Neural cell (in vitro differentiated cells): Measurements from ENCODE around the gene CACNA1C. TPM values are rescaled to one million over a fixed set of nuclear protein-coding genes. Genes with fewer than 3 reads are reported as not detected.

Experiments used
- H2AFZ ChIP-seq: fragments of 200-600, 300-800 bp; sonication (generic), shearing (Covaris generic); 2 replicates; pipeline ENCODE4 v1.6.0; 2014; ENCODE audit warnings: low read depth, mild to moderate bottlenecking, antibody characterized with exemption, low read length, moderate library complexity
- H3F3A ChIP-seq: fragments of 200-600 bp; shearing (Covaris generic); 2 replicates; pipeline ENCODE4 v1.6.1; 2016; ENCODE audit warnings: mild to moderate bottlenecking, moderate library complexity, mixed read lengths, antibody characterized with exemption, low read length; ENCODE audit not compliant: insufficient read depth, poor library complexity, severe bottlenecking
- H3K27ac ChIP-seq: fragments of 200-600, 300-800 bp; sonication (generic), shearing (Covaris generic); 2 replicates; pipeline ENCODE4 v1.5.1; 2014; ENCODE audit warnings: mild to moderate bottlenecking, low read length, moderate library complexity
- H3K27me3 ChIP-seq: fragments of 300-800, 200-600 bp; sonication (generic), shearing (Covaris generic); 2 replicates; pipeline ENCODE4 v1.6.0; 2014; ENCODE audit warnings: mild to moderate bottlenecking, low read depth, low read length, moderate library complexity; ENCODE audit not compliant: insufficient read depth
- H3K36me3 ChIP-seq: fragments of 300-800, 200-600 bp; sonication (generic), shearing (Covaris generic); 2 replicates; pipeline ENCODE4 v1.5.1; 2014; ENCODE audit warnings: mild to moderate bottlenecking, antibody characterized with exemption, low read length, moderate library complexity; ENCODE audit not compliant: insufficient read depth
- H3K4me2 ChIP-seq: fragments of 300-800, 200-600 bp; sonication (generic), shearing (Covaris generic); 2 replicates; pipeline ENCODE4 v1.6.0; 2014; ENCODE audit warnings: mild to moderate bottlenecking, low read length
- H3K4me3 ChIP-seq: fragments of 300-800, 200-600 bp; sonication (generic), shearing (Covaris generic); 2 replicates; pipeline ENCODE4 v1.5.1; 2014; ENCODE audit warnings: mild to moderate bottlenecking, low read length, moderate library complexity
- H3K79me2 ChIP-seq: fragments of 200-600 bp; shearing (Covaris generic); replicated peaks from 2 replicates; pipeline ENCODE4 v1.6.0; 2014; ENCODE audit warnings: mild to moderate bottlenecking, low read length, moderate library complexity; ENCODE audit not compliant: insufficient read depth
- H3K9ac ChIP-seq: fragments of 300-800, 200-600 bp; sonication (generic), shearing (Covaris generic); 2 replicates; pipeline ENCODE4 v1.6.1; 2016; ENCODE audit warnings: mild to moderate bottlenecking, low read length, mixed read lengths
- H3K9me2 ChIP-seq: fragments of 200-600 bp; shearing (Covaris generic); 2 replicates; pipeline ENCODE4 v1.6.1; 2016; ENCODE audit warnings: mild to moderate bottlenecking, low read length, mixed read lengths; ENCODE audit not compliant: insufficient read depth
- H3K9me3 ChIP-seq: fragments of 200-600, 300-800 bp; sonication (generic), shearing (Covaris generic); 2 replicates; pipeline ENCODE4 v1.6.1; 2016; ENCODE audit warnings: mild to moderate bottlenecking, mixed run types, low read length, moderate library complexity, mixed read lengths
- H4K20me1 ChIP-seq: fragments of 200-600 bp; shearing (Covaris generic); 2 replicates; pipeline ENCODE4 v1.6.1; 2016; ENCODE audit warnings: mild to moderate bottlenecking, mixed run types; ENCODE audit not compliant: insufficient read depth
- EP300 ChIP-seq: fragments of 450-650 bp; conservative IDR thresholded peaks from 2 replicates; pipeline ENCODE4 v1.6.1; 2014; ENCODE audit warnings: antibody characterized with exemption, mild to moderate bottlenecking, moderate library complexity; ENCODE audit not compliant: poor library complexity, severe bottlenecking
- EZH2 ChIP-seq: fragments of 200-600, 300-800 bp; shearing (Covaris generic), sonication (generic); IDR thresholded peaks from 2 replicates; pipeline ENCODE4 v1.6.1; 2014; ENCODE audit warnings: antibody characterized with exemption, low read length, borderline replicate concordance, mild to moderate bottlenecking; ENCODE audit not compliant: insufficient read depth, poor library complexity, severe bottlenecking
- MXI1 ChIP-seq: fragments of 450-650 bp; conservative IDR thresholded peaks from 2 replicates; pipeline ENCODE4 v1.6.1; 2014; ENCODE audit warnings: antibody characterized with exemption, mild to moderate bottlenecking; ENCODE audit not compliant: poor library complexity, severe bottlenecking
- POLR2AphosphoS5 ChIP-seq: IDR thresholded peaks from 2 replicates; pipeline ENCODE4 v1.6.1; 2012
- RAD21 ChIP-seq: fragments of 450-650 bp; conservative IDR thresholded peaks from 2 replicates; pipeline ENCODE4 v1.6.1; 2014; ENCODE audit warnings: antibody characterized with exemption, mild to moderate bottlenecking, moderate library complexity
- SMC3 ChIP-seq: fragments of 450-650 bp; conservative IDR thresholded peaks from 2 replicates; pipeline ENCODE4 v1.6.1; 2014; ENCODE audit warnings: antibody characterized with exemption, mild to moderate bottlenecking, moderate library complexity; ENCODE audit not compliant: poor library complexity
- TAF1 ChIP-seq: IDR thresholded peaks from 2 replicates; pipeline ENCODE4 v1.6.1; 2012; ENCODE audit warnings: low read depth
- polyA plus RNA-seq: library from polyadenylated mRNA; depleted of rRNA; stranded (reverse); fragments of >200 nt; gene quantifications from 2 replicates; pipeline ENCODE4 v1.2.3, GENCODE V29; 2014
- TF ChIP-seq, protein P1 (sequence below): fragments of 450-650 bp; IDR thresholded peaks from 2 replicates; pipeline ENCODE4 v1.5.1; 2014; ENCODE audit warnings: antibody characterized with exemption, mild to moderate bottlenecking, moderate library complexity; ENCODE audit not compliant: poor library complexity, severe bottlenecking
- TF ChIP-seq, protein P2 (sequence below): IDR thresholded peaks from 2 replicates; pipeline ENCODE4 v1.6.1; 2012; ENCODE audit warnings: borderline replicate concordance

Gene CACNA1C
- polyA plus RNA-seq, 1 donor from 2014 or later: 9.7 TPM

DNA sequence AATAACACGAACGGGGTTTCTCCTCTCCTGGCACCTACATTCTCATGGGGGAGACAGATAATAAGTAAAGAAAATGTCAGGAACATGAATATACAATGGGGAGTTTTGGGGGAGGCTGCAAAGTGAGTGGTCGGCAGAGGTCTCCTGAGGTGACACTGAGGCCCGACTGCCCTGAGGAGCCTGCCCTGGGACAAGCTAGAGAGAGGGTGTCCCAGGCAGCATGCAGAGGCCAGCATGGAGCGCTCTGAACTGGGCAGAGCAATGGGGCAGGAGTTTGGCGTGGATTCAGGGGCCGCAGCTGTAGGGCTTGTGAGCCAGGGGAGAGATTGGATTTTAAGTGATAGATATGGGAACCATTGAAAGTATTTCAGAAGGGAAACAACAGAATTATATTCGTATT lies 320.5 kb downstream of the CACNA1C start (continued):
- TF ChIP-seq POLR2AphosphoS5 (no peak), RAD21 (no peak), MXI1 (no peak)

DNA sequence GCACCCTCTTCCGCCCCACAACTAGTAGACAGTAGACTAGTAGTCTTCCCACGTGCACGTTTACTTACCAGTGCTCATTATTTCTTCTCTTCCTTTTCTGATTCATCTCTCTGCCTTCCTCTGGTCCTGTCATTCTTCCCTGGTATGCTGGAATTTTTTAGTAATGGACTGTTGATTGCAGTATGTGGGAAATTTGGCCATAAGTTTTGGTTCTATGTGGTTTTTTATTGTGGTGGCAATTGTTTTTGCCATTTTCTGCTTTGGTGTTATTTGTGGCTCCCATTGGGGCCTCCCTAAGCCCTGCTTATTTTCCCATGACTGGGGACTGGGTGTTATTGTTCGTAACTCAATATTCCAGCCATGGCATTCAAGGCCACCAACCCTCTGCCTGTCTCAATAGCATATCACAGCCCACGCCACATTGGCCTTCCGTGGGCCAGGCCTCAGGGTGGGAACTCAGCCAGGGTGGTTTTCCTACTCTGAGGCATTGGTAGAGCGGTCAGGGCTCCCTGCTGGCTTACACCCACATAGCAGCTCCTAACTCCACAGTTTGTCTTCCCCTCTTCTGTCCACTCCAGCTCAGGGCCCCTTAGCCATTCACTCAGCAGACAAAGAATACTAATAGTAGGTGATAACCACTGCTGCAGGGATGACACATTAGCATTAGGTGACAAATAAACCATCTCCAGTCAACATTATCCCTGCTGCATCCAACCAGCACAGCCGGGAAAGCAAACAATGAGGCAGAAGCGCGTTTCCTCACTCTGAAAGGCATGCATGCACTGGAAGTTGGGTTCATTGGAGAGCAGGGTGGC lies 321.5 kb downstream of the CACNA1C start:
- H3K4me3 ChIP-seq: no peak overlapping the region
- no peaks in the 10 kb centered on the region for H3K79me2 ChIP-seq
- no peaks in the 10 kb centered on the region for H3K27me3 ChIP-seq
- H3K4me2 ChIP-seq: no peak overlapping the region
- H3K9me3 ChIP-seq: no peaks in the 10 kb centered on the region
- no peak overlapping the region for H2AFZ ChIP-seq
- no peaks in the 10 kb centered on the region for H4K20me1 ChIP-seq
- no peaks in the 10 kb centered on the region for H3F3A ChIP-seq
- TF ChIP-seq, protein P1, sequence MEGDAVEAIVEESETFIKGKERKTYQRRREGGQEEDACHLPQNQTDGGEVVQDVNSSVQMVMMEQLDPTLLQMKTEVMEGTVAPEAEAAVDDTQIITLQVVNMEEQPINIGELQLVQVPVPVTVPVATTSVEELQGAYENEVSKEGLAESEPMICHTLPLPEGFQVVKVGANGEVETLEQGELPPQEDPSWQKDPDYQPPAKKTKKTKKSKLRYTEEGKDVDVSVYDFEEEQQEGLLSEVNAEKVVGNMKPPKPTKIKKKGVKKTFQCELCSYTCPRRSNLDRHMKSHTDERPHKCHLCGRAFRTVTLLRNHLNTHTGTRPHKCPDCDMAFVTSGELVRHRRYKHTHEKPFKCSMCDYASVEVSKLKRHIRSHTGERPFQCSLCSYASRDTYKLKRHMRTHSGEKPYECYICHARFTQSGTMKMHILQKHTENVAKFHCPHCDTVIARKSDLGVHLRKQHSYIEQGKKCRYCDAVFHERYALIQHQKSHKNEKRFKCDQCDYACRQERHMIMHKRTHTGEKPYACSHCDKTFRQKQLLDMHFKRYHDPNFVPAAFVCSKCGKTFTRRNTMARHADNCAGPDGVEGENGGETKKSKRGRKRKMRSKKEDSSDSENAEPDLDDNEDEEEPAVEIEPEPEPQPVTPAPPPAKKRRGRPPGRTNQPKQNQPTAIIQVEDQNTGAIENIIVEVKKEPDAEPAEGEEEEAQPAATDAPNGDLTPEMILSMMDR: no peak
- no peak for TF ChIP-seq TAF1
- TF ChIP-seq EP300: no peak
- no peak for TF ChIP-seq EZH2
- no peak for TF ChIP-seq POLR2AphosphoS5
- TF ChIP-seq, protein P2, sequence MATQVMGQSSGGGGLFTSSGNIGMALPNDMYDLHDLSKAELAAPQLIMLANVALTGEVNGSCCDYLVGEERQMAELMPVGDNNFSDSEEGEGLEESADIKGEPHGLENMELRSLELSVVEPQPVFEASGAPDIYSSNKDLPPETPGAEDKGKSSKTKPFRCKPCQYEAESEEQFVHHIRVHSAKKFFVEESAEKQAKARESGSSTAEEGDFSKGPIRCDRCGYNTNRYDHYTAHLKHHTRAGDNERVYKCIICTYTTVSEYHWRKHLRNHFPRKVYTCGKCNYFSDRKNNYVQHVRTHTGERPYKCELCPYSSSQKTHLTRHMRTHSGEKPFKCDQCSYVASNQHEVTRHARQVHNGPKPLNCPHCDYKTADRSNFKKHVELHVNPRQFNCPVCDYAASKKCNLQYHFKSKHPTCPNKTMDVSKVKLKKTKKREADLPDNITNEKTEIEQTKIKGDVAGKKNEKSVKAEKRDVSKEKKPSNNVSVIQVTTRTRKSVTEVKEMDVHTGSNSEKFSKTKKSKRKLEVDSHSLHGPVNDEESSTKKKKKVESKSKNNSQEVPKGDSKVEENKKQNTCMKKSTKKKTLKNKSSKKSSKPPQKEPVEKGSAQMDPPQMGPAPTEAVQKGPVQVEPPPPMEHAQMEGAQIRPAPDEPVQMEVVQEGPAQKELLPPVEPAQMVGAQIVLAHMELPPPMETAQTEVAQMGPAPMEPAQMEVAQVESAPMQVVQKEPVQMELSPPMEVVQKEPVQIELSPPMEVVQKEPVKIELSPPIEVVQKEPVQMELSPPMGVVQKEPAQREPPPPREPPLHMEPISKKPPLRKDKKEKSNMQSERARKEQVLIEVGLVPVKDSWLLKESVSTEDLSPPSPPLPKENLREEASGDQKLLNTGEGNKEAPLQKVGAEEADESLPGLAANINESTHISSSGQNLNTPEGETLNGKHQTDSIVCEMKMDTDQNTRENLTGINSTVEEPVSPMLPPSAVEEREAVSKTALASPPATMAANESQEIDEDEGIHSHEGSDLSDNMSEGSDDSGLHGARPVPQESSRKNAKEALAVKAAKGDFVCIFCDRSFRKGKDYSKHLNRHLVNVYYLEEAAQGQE: no peak
- TF ChIP-seq SMC3: no peak
- no peak for TF ChIP-seq MXI1
- no peak for TF ChIP-seq RAD21
- H3K27ac ChIP-seq: no peak overlapping the region
- H3K9me2 ChIP-seq: no peaks in the 10 kb centered on the region
- H3K9ac ChIP-seq: no peak overlapping the region
- no peaks in the 10 kb centered on the region for H3K36me3 ChIP-seq

DNA sequence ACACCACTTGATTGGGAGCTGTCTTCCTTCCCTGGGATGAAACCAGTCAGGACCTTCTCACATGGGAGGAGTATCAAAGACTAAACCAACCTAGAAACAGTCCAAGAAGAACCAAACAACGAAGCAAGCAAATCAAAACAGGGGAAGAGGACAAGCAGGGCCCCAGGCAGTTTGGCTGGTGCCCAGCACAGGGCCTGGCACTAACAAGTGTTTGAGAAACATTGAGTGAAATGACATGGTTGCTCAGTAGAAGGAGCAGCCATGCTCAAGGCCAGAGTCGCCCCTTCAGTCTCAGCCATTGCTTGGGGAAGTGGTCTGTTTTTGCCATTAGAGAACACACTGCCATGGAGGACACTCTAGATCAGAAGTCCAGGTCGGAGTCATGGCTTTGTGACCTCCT lies 323.1 kb downstream of the CACNA1C start:
- no peaks in the 10 kb centered on the region for H3K9me3 ChIP-seq
- no peak overlapping the region for H2AFZ ChIP-seq
- no peaks in the 10 kb centered on the region for H4K20me1 ChIP-seq
- H3K27me3 ChIP-seq: no peaks in the 10 kb centered on the region
- no peaks in the 10 kb centered on the region for H3K79me2 ChIP-seq
- H3K4me3 ChIP-seq: no peak overlapping the region
- no peak overlapping the region for H3K27ac ChIP-seq
- H3F3A ChIP-seq: no peaks in the 10 kb centered on the region
- TF ChIP-seq, protein P2: no peak
- TF ChIP-seq SMC3: no peak
- no peak for TF ChIP-seq POLR2AphosphoS5
- TF ChIP-seq EP300: no peak
- no peak for TF ChIP-seq EZH2
- no peak for TF ChIP-seq RAD21
- TF ChIP-seq TAF1: no peak
- TF ChIP-seq, protein P1: no peak
- TF ChIP-seq MXI1: no peak
- H3K4me2 ChIP-seq: no peak overlapping the region
- no peaks in the 10 kb centered on the region for H3K36me3 ChIP-seq
- no peak overlapping the region for H3K9ac ChIP-seq
- no peaks in the 10 kb centered on the region for H3K9me2 ChIP-seq
